OCI-LY1 (cell line): ENCODE measurements around the gene BTRC.

Experiments used
- EZH2 ChIP-seq: fragments of 200-600 bp; sonication (generic), shearing (Covaris generic); IDR thresholded peaks from 2 replicates; pipeline ENCODE4 v1.8.0; 2017; ENCODE audit warnings: borderline replicate concordance, mixed run types, mild to moderate bottlenecking, antibody characterized with exemption, low read length, moderate library complexity, mixed read lengths
- TF ChIP-seq, protein P1 (sequence below): fragments of 200-600 bp; sonication (generic), shearing (Covaris generic); IDR thresholded peaks from 2 replicates; pipeline ENCODE4 v1.5.1; 2017; ENCODE audit warnings: mild to moderate bottlenecking, antibody characterized with exemption, low read length, moderate library complexity, mixed read lengths

DNA sequence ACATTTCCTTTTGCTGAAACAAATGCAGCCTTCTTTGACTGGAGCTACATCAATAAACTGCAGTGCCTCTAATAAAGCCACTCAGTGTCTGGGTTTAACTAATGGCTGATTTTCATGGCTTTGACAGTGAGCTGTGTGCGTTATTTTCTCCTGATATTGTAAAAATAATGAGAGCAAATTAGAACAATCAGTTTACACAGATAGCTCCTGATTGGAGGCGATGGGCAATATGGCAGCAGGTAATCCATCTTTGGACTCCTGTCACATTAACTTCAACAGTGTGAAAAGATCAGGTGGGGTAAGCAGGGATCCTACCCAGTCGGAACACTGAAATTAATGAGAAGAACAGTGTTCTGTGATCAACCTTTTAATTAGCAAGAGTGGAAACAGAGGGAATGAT, 133.4 kb downstream of the BTRC start:
- TF ChIP-seq, protein P1, sequence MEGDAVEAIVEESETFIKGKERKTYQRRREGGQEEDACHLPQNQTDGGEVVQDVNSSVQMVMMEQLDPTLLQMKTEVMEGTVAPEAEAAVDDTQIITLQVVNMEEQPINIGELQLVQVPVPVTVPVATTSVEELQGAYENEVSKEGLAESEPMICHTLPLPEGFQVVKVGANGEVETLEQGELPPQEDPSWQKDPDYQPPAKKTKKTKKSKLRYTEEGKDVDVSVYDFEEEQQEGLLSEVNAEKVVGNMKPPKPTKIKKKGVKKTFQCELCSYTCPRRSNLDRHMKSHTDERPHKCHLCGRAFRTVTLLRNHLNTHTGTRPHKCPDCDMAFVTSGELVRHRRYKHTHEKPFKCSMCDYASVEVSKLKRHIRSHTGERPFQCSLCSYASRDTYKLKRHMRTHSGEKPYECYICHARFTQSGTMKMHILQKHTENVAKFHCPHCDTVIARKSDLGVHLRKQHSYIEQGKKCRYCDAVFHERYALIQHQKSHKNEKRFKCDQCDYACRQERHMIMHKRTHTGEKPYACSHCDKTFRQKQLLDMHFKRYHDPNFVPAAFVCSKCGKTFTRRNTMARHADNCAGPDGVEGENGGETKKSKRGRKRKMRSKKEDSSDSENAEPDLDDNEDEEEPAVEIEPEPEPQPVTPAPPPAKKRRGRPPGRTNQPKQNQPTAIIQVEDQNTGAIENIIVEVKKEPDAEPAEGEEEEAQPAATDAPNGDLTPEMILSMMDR: no peak
- no peak for TF ChIP-seq EZH2
